GM10248 (cell line): ENCODE data around the gene B4GALT5.

Experiments
- CTCF ChIA-PET: fragments of 300-600 bp; sonication (Branson Sonifier 250); formaldehyde crosslinking; extraction: SDS; loops from one replicate; lab custom pipeline; 2021; ENCODE audit warnings: antibody characterized with exemption; lab: Yijun Ruan, JAX
- POLR2A ChIA-PET: fragments of 350-650 bp; sonication (Branson Sonifier 250); formaldehyde crosslinking; extraction: SDS; loops from one replicate; lab custom pipeline; 2020; ENCODE audit warnings: antibody characterized with exemption; lab: Yijun Ruan, JAX
- DNase-seq: peaks from one replicate; pipeline ENCODE4 v3.0.0; 2012; ENCODE audit errors: extremely low spot score
- CTCF ChIP-seq: IDR thresholded peaks from 2 replicates; pipeline ENCODE4 v1.5.1; 2012; ENCODE audit warnings: mild to moderate bottlenecking, low read depth; ENCODE audit errors: extremely low read depth, missing control alignments, control extremely low read depth

Gene B4GALT5

GRCh38 chr20:49691818-49692568, 21.7 kb downstream of the B4GALT5 start:
- ChIA-PET POLR2A (no interaction called here), CTCF (interaction anchor here (0.6 to 1.6 kb wide), 4 partner anchors 13 to 154 kb away, joined by 3 to 4 read pairs (median 3); no protein-coding TSS in a partner anchor)
- TF ChIP-seq CTCF, result no peak
- DNase-seq, result no peak

GRCh38 chr20:49690899-49691620, 22.6 kb downstream of the B4GALT5 start:
- CTCF ChIA-PET, result interaction anchor here (1.3 to 2.2 kb wide), 4 partner anchors 12 to 394 kb away, joined by 3 to 6 read pairs (median 5); no protein-coding TSS in a partner anchor
- DNase-seq, result no peak
- POLR2A ChIA-PET, result no interaction called here
- no peak for TF ChIP-seq CTCF

- POLR2A ChIA-PET, result no interaction called here
- CTCF ChIA-PET, result interaction anchor here (1.6 to 2.0 kb wide), 2 partner anchors 9 to 20 kb away, joined by 3 to 6 read pairs; no protein-coding TSS in a partner anchor
- TF ChIP-seq CTCF, result no peak
- DNase-seq, result no peak
These were observed 25.8 kb downstream of the B4GALT5 start for GRCh38 chr20:49687595-49688567.

- POLR2A ChIA-PET, result interaction anchor here (0.6 to 0.7 kb wide), 2 partner anchors 11 to 44 kb away, joined by 3 to 4 read pairs; no protein-coding TSS in a partner anchor
- CTCF ChIA-PET, result interaction anchor here (0.9 to 2.4 kb wide), 6 partner anchors 10 to 78 kb away, joined by 3 to 8 read pairs (median 4); no protein-coding TSS in a partner anchor
- DNase-seq, result no peak
These were observed 27.9 kb downstream of the B4GALT5 start for GRCh38 chr20:49685809-49686208.

GRCh38 chr20:49685161-49685601, 28.5 kb downstream of the B4GALT5 start:
- ChIA-PET CTCF (interaction anchor here (0.9 to 2.4 kb wide), 7 partner anchors 10 to 77 kb away, joined by 3 to 8 read pairs (median 4); no protein-coding TSS in a partner anchor), POLR2A (interaction anchor here (0.7 to 1.6 kb wide), 2 partner anchors 8 to 10 kb away, joined by 3 read pairs; no protein-coding TSS in a partner anchor)
- no peak for DNase-seq
- TF ChIP-seq CTCF, result no peak

More at GRCh38 chr20:49685809-49686208, 27.9 kb downstream of the B4GALT5 start:
- TF ChIP-seq CTCF, result no peak
